SK-N-SH (cell line): Measurements from ENCODE around the gene TOM1L2. TPM values are rescaled to one million over a fixed set of nuclear protein-coding genes. Genes with fewer than 3 reads are reported as not detected.

Source experiments
- CTCF ChIA-PET: fragments of 300-600, 350-600 bp; formaldehyde crosslinking; extraction: SDS; loops from one replicate; lab custom pipeline; 2021; lab: Yijun Ruan, JAX
- POLR2A ChIA-PET: fragments of 350-600 bp; sonication (Branson Sonifier 250); formaldehyde crosslinking; extraction: SDS; loops from one replicate; lab custom pipeline; 2020; ENCODE audit warnings: antibody characterized with exemption, inconsistent platforms; lab: Yijun Ruan, JAX
- DNase-seq: peaks from one replicate; pipeline ENCODE4 v3.0.0; 2012
- H2AFZ ChIP-seq: fragments of 200-600 bp; sonication (generic); 2 replicates; pipeline ENCODE4 v1.8.1; 2016; ENCODE audit warnings: antibody characterized with exemption, mild to moderate bottlenecking, low read depth
- H3F3A ChIP-seq: fragments of 200-600 bp; sonication (generic); replicated peaks from 2 replicates; pipeline ENCODE3; 2016; ENCODE audit warnings: antibody characterized with exemption, mild to moderate bottlenecking; ENCODE audit not compliant: insufficient read depth
- H3K27ac ChIP-seq, 2 experiments: fragments of 200-500 bp in 1 of 2; fragments of 200-600 bp in 1 of 2; sonication (Bioruptor generic) in 1 of 2; sonication (generic), shearing (Covaris generic) in 1 of 2; 2 replicates each; pipeline versions ENCODE4 v1.5.1 to v1.6.1; 2014 to 2016; ENCODE audit warnings: low read depth in 2 of 2, inconsistent platforms in 1 of 2, low read length in 1 of 2, mild to moderate bottlenecking in 1 of 2, mixed read lengths in 1 of 2
- H3K27me3 ChIP-seq: fragments of 200-600 bp; sonication (generic), shearing (Covaris generic); 2 replicates; pipeline ENCODE4 v1.6.1; 2016; ENCODE audit warnings: mixed run types; ENCODE audit not compliant: insufficient read depth
- H3K36me3 ChIP-seq, 2 experiments: fragments of 200-500 bp in 1 of 2; fragments of 200-600 bp in 1 of 2; sonication (Bioruptor generic) in 1 of 2; sonication (generic) in 1 of 2; replicated peaks in 1 of 2; 2 replicates each; pipeline versions ENCODE3 to v1.5.1; 2014 to 2016; ENCODE audit warnings: low read length in 1 of 2, mild to moderate bottlenecking in 1 of 2; ENCODE audit not compliant: insufficient read depth in 2 of 2, control insufficient read depth in 1 of 2
- H3K4me1 ChIP-seq, 2 experiments: fragments of 200-500 bp in 1 of 2; fragments of 200-600 bp in 1 of 2; sonication (Bioruptor generic) in 1 of 2; sonication (generic), shearing (Covaris generic) in 1 of 2; 2 replicates each; pipeline versions ENCODE4 v1.5.1 to v1.6.1; 2014 to 2016; ENCODE audit warnings: low read depth in 1 of 2, low read length in 1 of 2, mixed run types in 1 of 2; ENCODE audit not compliant: insufficient read depth in 2 of 2, control insufficient read depth in 1 of 2
- H3K4me2 ChIP-seq: fragments of 200-600 bp; sonication (generic), shearing (Covaris generic); 2 replicates; pipeline ENCODE4 v1.6.1; 2017; ENCODE audit warnings: mixed run types
- H3K4me3 ChIP-seq, 2 experiments: fragments of 200-500 bp in 1 of 2; fragments of 200-600 bp in 1 of 2; sonication (Bioruptor generic) in 1 of 2; sonication (generic), shearing (Covaris generic) in 1 of 2; 2 replicates each; pipeline versions ENCODE4 v1.5.1 to v1.8.1; 2014 to 2016; ENCODE audit warnings: low read depth in 2 of 2, inconsistent platforms in 1 of 2, low read length in 1 of 2, mild to moderate bottlenecking in 1 of 2, mixed read lengths in 1 of 2, moderate library complexity in 1 of 2
- H3K79me2 ChIP-seq: fragments of 200-600 bp; sonication (generic); 2 replicates; pipeline ENCODE4 v1.8.1; 2017; ENCODE audit warnings: mild to moderate bottlenecking; ENCODE audit not compliant: insufficient read depth
- H3K9ac ChIP-seq: fragments of 200-600 bp; sonication (generic); 2 replicates; pipeline ENCODE4 v1.6.1; 2017; ENCODE audit warnings: mixed run types
- H3K9me2 ChIP-seq: fragments of 200-600 bp; sonication (generic); 2 replicates; pipeline ENCODE4 v1.6.1; 2017; ENCODE audit warnings: mixed run types
- H3K9me3 ChIP-seq: fragments of 200-600 bp; sonication (generic); 2 replicates; pipeline ENCODE4 v1.6.1; 2017; ENCODE audit warnings: mixed run types, mild to moderate bottlenecking, moderate library complexity
- H4K20me1 ChIP-seq: fragments of 200-600 bp; sonication (generic); 2 replicates; pipeline ENCODE4 v1.6.1; 2017; ENCODE audit warnings: mild to moderate bottlenecking, mixed run types; ENCODE audit not compliant: insufficient read depth
- CHD2 ChIP-seq: fragments of 150-350 bp; IDR thresholded peaks from 2 replicates; pipeline ENCODE4 v1.6.1; 2018; ENCODE audit warnings: low read length; ENCODE audit not compliant: partially characterized antibody
- EZH2phosphoT487 ChIP-seq: fragments of 200-600 bp; sonication (generic); IDR thresholded peaks from 2 replicates; pipeline ENCODE4 v1.6.1; 2017; ENCODE audit warnings: low read depth, mixed run types, mild to moderate bottlenecking, antibody characterized with exemption, moderate library complexity, borderline replicate concordance
- JUND ChIP-seq: IDR thresholded peaks from 2 replicates; pipeline ENCODE4 v1.4.0; 2012
- MAX ChIP-seq: IDR thresholded peaks from 2 replicates; pipeline ENCODE4 v1.4.0; 2012; ENCODE audit warnings: low read depth
- NRF1 ChIP-seq: IDR thresholded peaks from 2 replicates; pipeline ENCODE4 v1.6.1; 2012; ENCODE audit warnings: low read depth, mild to moderate bottlenecking, low read length
- PBX3 ChIP-seq: IDR thresholded peaks from 2 replicates; pipeline ENCODE4; 2012
- SIN3A ChIP-seq: IDR thresholded peaks from 2 replicates; pipeline ENCODE4 v1.6.1; 2012; ENCODE audit warnings: low read depth, mild to moderate bottlenecking, low read length, moderate library complexity, borderline replicate concordance
- USF2 ChIP-seq: fragments of 150-350 bp; IDR thresholded peaks from 2 replicates; pipeline ENCODE4 v1.6.1; 2017; ENCODE audit warnings: antibody characterized with exemption, low read length, low read depth, borderline replicate concordance
- WGBS: methylation state at CpG from one replicate; pipeline ENCODE4 v1.1.6; 2017; ENCODE audit warnings: low lambda C conversion rate; 5-methylcytosine and 5-hydroxymethylcytosine counted together
- polyA plus RNA-seq, 3 experiments: library from polyadenylated mRNA; depleted of rRNA; stranded (reverse); fragments of >200 nt; gene quantifications; 2 replicates each; pipeline ENCODE4 v1.2.3, GENCODE V29; 2012
- TF ChIP-seq, protein P1 (sequence below): IDR thresholded peaks from 2 replicates; pipeline ENCODE4 v1.4.0; 2012; ENCODE audit warnings: low read depth, borderline replicate concordance
- TF ChIP-seq, protein P2 (sequence below): fragments of 150-350 bp; IDR thresholded peaks from 2 replicates; pipeline ENCODE4 v1.6.1; 2016; ENCODE audit warnings: mild to moderate bottlenecking, low read depth, low read length
- TF ChIP-seq, protein P3 (sequence below): fragments of 200-600 bp; sonication (generic); IDR thresholded peaks from 2 replicates; pipeline ENCODE4 v1.6.1; 2017; ENCODE audit warnings: antibody characterized with exemption, mild to moderate bottlenecking, moderate library complexity

Gene TOM1L2
- polyA plus RNA-seq, 1 of the 3 experiments (the other 2 are of a cell fraction): 85.4 TPM

GRCh38 chr17:17818088-17818526 is 154.1 kb downstream of the TOM1L2 start:
- Histone ChIP-seq H3K9ac (no peak overlapping the region), H3K9me3 (no peaks in the 10 kb centered on the region), H4K20me1 (peaks cover 7% of the 10 kb centered on the region; the same call in 1 of the 2 replicates), H3K4me3 (no peak overlapping the region), H3F3A (peaks cover 9% of the 10 kb centered on the region), H3K36me3 (peaks cover 0 to 55% of the 10 kb centered on the region in 2 experiments), H3K27me3 (no peaks in the 10 kb centered on the region), H3K4me1 (peaks cover 24 to 91% of the 10 kb centered on the region in 2 experiments; a peak in 3 of 4 replicates), H3K4me2 (no peak overlapping the region), H3K27ac (peak overlapping the region in 1 of 2 experiments; percentile 54; a peak in 1 of 4 replicates), H3K79me2 (no peaks in the 10 kb centered on the region), H3K9me2 (no peaks in the 10 kb centered on the region), H2AFZ (no peak overlapping the region)
- TF ChIP-seq, protein P1, sequence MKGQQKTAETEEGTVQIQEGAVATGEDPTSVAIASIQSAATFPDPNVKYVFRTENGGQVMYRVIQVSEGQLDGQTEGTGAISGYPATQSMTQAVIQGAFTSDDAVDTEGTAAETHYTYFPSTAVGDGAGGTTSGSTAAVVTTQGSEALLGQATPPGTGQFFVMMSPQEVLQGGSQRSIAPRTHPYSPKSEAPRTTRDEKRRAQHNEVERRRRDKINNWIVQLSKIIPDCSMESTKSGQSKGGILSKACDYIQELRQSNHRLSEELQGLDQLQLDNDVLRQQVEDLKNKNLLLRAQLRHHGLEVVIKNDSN: no peak
- TF ChIP-seq JUND (no peak), SIN3A (no peak), CHD2 (no peak), EZH2phosphoT487 (no peak), NRF1 (no peak), PBX3 (no peak), USF2 (no peak), MAX (no peak)
- TF ChIP-seq, protein P2, sequence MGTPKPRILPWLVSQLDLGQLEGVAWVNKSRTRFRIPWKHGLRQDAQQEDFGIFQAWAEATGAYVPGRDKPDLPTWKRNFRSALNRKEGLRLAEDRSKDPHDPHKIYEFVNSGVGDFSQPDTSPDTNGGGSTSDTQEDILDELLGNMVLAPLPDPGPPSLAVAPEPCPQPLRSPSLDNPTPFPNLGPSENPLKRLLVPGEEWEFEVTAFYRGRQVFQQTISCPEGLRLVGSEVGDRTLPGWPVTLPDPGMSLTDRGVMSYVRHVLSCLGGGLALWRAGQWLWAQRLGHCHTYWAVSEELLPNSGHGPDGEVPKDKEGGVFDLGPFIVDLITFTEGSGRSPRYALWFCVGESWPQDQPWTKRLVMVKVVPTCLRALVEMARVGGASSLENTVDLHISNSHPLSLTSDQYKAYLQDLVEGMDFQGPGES: no peak
- TF ChIP-seq, protein P3, sequence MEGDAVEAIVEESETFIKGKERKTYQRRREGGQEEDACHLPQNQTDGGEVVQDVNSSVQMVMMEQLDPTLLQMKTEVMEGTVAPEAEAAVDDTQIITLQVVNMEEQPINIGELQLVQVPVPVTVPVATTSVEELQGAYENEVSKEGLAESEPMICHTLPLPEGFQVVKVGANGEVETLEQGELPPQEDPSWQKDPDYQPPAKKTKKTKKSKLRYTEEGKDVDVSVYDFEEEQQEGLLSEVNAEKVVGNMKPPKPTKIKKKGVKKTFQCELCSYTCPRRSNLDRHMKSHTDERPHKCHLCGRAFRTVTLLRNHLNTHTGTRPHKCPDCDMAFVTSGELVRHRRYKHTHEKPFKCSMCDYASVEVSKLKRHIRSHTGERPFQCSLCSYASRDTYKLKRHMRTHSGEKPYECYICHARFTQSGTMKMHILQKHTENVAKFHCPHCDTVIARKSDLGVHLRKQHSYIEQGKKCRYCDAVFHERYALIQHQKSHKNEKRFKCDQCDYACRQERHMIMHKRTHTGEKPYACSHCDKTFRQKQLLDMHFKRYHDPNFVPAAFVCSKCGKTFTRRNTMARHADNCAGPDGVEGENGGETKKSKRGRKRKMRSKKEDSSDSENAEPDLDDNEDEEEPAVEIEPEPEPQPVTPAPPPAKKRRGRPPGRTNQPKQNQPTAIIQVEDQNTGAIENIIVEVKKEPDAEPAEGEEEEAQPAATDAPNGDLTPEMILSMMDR: no peak
- DNase-seq: peak; percentile 85
- POLR2A ChIA-PET: interaction anchor here (1.1 to 1.7 kb wide), 4 partner anchors 13 to 60 kb away, joined by 3 to 4 read pairs (median 3); no protein-coding TSS in a partner anchor
- CTCF ChIA-PET: interaction anchor here (0.8 to 5.6 kb wide), 6 partner anchors 17 to 137 kb away, joined by 3 to 32 read pairs (median 4); no protein-coding TSS in a partner anchor
- 75% methylated on average over 10 of the region's 10 CpGs for WGBS
